Skeletal muscle tissue (tissue), 4 donors: ENCODE data around the gene BCAS3. TPM values are rescaled to one million over a fixed set of nuclear protein-coding genes. Genes with fewer than 3 reads are reported as not detected.
A peak's percentile ranks its signal among the peaks of the same experiment; 100 is the strongest.

Source experiments
- H3K27ac ChIP-seq: one replicate; pipeline ENCODE4 v1.7.0; 2013; ENCODE audit warnings: mild to moderate bottlenecking, low read depth, low read length, inconsistent platforms
- H3K27me3 ChIP-seq, 3 donors: one replicate each; pipeline ENCODE4 v1.7.0; 2013; ENCODE audit warnings: low read length in 3 of 3; ENCODE audit not compliant: control insufficient read depth in 3 of 3, insufficient read depth in 3 of 3
- H3K36me3 ChIP-seq, 3 donors: one replicate each; pipeline ENCODE4 v1.7.0; 2013; ENCODE audit warnings: low read length in 3 of 3; ENCODE audit not compliant: control insufficient read depth in 3 of 3, insufficient read depth in 3 of 3
- H3K4me1 ChIP-seq, 3 donors: one replicate each; pipeline ENCODE4 v1.7.0; 2013; ENCODE audit warnings: low read length in 3 of 3, mild to moderate bottlenecking in 3 of 3; ENCODE audit not compliant: control insufficient read depth in 3 of 3, insufficient read depth in 3 of 3
- H3K4me3 ChIP-seq, 3 donors: one replicate each; pipeline ENCODE4 v1.7.0; 2013; ENCODE audit warnings: low read length in 3 of 3
- H3K9ac ChIP-seq, 3 donors: one replicate each; pipeline ENCODE4 v1.7.0; 2013; ENCODE audit warnings: low read length in 3 of 3, mild to moderate bottlenecking in 3 of 3, moderate library complexity in 2 of 3, low read depth in 1 of 3
- H3K9me3 ChIP-seq, 3 donors: one replicate each; pipeline ENCODE4 v1.7.0; 2013; ENCODE audit warnings: low read length in 3 of 3; ENCODE audit not compliant: control insufficient read depth in 3 of 3
- total RNA-seq: library from RNA; depleted of rRNA; stranded (reverse); fragments of >200 nt; gene quantifications from one replicate; pipeline ENCODE4 v1.2.3, GENCODE V29; 2014
- donor health status: Osteomylitis.

The BCAS3 gene
- total RNA-seq, 1 donor from 2014 or later: 25.1 TPM

DNA sequence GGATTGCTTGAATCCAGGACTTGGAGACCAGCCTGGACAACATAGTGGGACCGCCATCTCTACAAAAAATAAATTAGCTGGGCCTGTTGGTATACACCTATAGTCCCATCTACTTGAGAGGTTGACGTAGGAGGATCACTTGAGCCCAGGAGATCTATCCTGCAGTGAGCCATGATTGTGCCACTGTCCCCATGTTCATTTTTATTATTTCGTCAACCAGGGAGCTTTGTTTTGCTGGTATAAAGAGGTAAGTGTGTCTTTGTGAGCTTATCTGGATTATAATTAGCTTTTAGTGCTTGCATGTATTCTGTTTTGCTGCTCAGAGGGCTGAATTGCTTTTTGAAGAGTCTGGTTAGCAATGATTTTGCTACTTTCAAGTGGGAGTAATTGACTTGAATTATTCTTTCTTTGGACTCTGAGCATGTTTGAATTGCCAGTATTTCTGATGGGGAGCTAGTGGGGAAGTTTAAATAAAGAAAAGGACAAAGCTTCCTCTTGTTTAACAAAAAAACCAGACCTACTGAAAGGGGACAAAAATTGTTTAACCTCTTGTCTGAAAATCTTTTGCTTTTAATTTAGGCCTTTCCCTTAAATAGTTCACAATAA, 31.6 kb upstream of the BCAS3 start:
- H3K9me3 ChIP-seq: no peaks in the 10 kb centered on the region
- no peak overlapping the region for H3K9ac ChIP-seq
- H3K4me1 ChIP-seq: peaks cover 0 to 3% (median 3%) of the 10 kb centered on the region in 3 donors
- no peak overlapping the region for H3K27ac ChIP-seq
- peaks cover 4 to 18% (median 16%) of the 10 kb centered on the region in 3 donors for H3K36me3 ChIP-seq
- no peak overlapping the region for H3K4me3 ChIP-seq
- no peaks in the 10 kb centered on the region for H3K27me3 ChIP-seq

DNA sequence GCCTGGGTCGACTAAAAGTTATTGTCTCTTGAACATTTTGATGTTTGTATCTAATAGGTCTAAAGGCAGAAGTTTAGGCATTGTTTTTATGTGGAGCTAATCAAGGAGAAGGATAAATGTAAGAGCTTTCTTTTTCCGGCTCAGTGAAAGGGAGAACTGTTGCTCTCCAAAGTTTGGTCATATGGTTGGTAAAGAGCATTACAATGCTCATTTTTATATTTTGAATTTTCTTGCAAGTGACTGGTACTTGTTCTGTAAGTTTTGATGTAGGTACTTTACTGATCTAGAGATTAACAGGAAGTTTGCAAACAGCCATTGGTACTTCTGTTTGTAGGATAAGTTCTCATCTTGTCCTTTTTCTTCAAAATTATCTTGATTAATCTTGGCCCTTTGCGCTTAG, 30.9 kb upstream of the BCAS3 start:
- Histone ChIP-seq H3K36me3 (peaks cover 4 to 21% (median 16%) of the 10 kb centered on the region in 3 donors), H3K4me3 (no peak overlapping the region), H3K27ac (no peak overlapping the region), H3K9me3 (no peaks in the 10 kb centered on the region), H3K27me3 (no peaks in the 10 kb centered on the region), H3K4me1 (peaks cover 0 to 3% (median 3%) of the 10 kb centered on the region in 3 donors), H3K9ac (no peak overlapping the region)

DNA sequence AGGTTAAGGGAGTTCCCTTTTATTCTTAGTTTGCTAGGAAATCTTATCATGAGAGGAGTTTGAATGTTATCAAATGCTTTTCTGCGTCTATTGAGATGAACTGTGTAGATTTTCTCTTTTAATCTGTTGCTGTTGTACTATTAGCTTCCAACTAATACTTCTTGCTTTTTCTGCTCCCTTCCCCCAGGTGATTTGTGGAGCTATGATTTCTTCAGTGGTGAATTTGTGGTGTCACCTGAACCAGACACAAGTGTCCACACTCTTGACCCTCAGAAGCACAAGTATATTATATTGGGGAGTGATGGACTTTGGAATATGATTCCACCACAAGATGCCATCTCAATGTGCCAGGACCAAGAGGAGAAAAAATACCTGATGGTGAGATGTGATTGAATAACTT, 29.9 kb upstream of the BCAS3 start:
- Histone ChIP-seq H3K4me3 (no peak overlapping the region), H3K9ac (peak overlapping the region in 1 of 3 donors; percentile 17), H3K36me3 (peaks cover 4 to 21% (median 16%) of the 10 kb centered on the region in 3 donors), H3K9me3 (no peaks in the 10 kb centered on the region), H3K4me1 (peaks cover 0 to 3% (median 3%) of the 10 kb centered on the region in 3 donors), H3K27me3 (no peaks in the 10 kb centered on the region), H3K27ac (no peak overlapping the region)

DNA sequence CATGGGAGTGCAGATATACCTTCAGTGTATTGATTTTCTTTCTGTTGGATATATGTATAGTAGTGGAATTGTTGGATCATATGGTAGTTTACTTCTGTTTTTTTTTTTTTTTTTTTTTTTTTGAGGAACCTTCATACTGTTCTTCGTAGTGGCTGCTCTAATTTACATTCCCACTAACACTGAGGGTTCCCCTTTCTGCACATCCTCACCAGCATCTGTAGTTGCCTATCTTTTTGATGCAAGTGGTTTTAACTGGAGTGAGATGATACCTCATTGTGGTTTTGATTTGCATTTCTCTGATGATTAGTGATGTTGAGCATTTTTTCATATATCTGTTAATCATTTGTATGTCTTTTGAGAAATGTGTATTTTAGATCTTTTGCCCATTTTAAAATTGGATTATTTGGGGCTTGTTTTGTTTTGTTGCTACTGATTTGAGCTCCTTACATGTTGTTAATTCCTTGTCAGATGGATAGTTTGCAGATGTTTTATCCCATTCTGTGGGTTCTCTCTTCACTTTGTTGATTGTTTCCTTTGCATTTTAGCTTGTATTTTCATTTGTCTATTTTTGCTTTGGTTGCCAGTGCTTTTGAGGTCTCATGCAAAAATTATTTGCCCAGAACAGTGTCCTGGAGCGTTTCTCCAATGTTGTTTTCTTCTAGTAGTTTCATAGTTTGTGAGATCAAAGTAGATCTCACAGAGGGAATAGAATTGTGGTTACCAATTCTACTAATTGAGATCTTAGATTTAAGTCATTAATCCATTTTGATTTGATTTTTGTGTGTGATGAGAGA, 25.0 kb upstream of the BCAS3 start:
- Histone ChIP-seq H3K4me3 (no peak overlapping the region), H3K27ac (no peak overlapping the region), H3K4me1 (no peaks in the 10 kb centered on the region), H3K36me3 (peaks cover 6 to 28% (median 19%) of the 10 kb centered on the region in 3 donors), H3K9me3 (no peaks in the 10 kb centered on the region), H3K9ac (no peak overlapping the region), H3K27me3 (no peaks in the 10 kb centered on the region)

DNA sequence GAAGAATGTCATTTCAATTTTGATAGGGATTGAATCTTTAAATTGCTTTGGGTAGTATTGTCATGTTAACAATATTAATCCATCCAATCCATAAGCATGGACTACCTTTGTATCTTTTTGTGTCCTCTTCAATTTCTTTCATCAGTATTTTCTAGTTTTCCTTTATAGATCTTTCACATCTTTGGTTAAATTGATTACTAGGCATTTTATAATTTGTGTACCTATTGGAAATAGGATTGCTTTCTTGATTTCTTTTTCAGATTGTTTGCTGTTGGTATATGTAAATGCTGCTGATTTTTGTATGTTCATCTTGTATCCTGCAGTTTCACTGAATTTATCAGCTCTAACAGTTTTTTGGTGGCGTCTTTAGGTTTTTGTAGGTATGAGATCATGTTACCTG, 24.1 kb upstream of the BCAS3 start:
- Histone ChIP-seq H3K27ac (no peak overlapping the region), H3K4me3 (no peak overlapping the region), H3K27me3 (no peaks in the 10 kb centered on the region), H3K9me3 (no peaks in the 10 kb centered on the region), H3K9ac (no peak overlapping the region), H3K4me1 (no peaks in the 10 kb centered on the region), H3K36me3 (peaks cover 6 to 23% (median 15%) of the 10 kb centered on the region in 3 donors)

DNA sequence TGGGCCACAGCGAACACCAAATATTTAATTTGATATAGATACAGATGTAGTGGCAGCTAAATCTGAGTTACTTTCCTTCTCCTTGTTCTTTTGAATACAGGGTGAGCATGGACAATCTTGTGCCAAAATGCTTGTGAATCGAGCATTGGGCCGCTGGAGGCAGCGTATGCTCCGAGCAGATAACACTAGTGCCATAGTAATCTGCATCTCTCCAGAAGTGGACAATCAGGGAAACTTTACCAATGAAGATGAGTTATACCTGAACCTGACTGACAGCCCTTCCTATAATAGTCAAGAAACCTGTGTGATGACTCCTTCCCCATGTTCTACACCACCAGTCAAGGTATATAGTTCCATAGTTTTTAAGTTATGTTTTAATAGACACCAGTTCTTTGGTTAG, 21.2 kb upstream of the BCAS3 start:
- H3K4me3 ChIP-seq: no peak overlapping the region
- no peak overlapping the region for H3K27ac ChIP-seq
- peaks cover 2 to 11% (median 4%) of the 10 kb centered on the region in 3 donors for H3K36me3 ChIP-seq
- no peaks in the 10 kb centered on the region for H3K4me1 ChIP-seq
- no peak overlapping the region for H3K9ac ChIP-seq
- no peaks in the 10 kb centered on the region for H3K27me3 ChIP-seq
- no peaks in the 10 kb centered on the region for H3K9me3 ChIP-seq

DNA sequence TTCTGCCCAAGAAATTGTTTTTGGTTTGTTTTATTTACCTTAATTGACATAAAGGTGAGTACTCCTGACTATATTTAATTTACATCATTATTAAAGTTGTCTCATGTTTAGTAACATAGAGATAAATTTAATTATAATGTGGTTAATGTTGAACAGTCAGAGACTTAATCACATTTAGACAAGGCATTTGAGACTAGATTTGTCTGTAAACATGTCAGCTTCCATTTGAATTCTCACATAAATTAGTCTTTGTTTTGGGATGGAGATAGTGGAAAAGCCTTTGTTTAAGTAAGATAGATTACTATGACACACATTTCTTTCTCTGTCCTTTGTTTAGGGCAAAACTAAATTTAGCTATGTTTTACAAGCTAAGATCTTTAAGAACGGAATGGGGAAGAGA, 18.5 kb upstream of the BCAS3 start:
- Histone ChIP-seq H3K4me1 (no peaks in the 10 kb centered on the region), H3K9me3 (no peaks in the 10 kb centered on the region)

DNA sequence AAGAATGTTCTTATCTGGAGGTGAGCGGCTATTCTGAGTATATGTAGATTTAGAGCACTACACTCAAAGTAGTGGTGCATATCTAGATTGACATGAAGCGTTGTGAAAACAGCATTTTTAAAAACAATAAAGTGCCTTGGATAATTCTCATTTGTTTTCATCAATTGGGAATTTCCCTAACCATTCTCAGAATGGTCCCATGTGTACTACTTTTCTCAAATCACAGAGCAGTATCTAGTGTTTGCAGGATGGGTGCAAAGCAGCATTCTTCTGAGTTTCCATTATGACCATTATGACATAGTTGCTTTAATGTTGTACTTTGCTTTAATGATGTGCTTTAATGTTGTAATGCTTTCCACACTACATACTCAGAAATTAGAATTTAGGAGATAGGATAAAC, 16.2 kb upstream of the BCAS3 start:
- no peak overlapping the region for H3K27ac ChIP-seq
- no peaks in the 10 kb centered on the region for H3K4me1 ChIP-seq
- H3K36me3 ChIP-seq: peaks cover 2 to 17% (median 11%) of the 10 kb centered on the region in 3 donors
- H3K4me3 ChIP-seq: no peak overlapping the region
- no peaks in the 10 kb centered on the region for H3K27me3 ChIP-seq
- no peaks in the 10 kb centered on the region for H3K9me3 ChIP-seq
- no peak overlapping the region for H3K9ac ChIP-seq

More for the DNA sequence above, 18.5 kb upstream of the BCAS3 start:
- H3K9ac ChIP-seq: no peak overlapping the region
- no peaks in the 10 kb centered on the region for H3K27me3 ChIP-seq
- H3K27ac ChIP-seq: no peak overlapping the region
- H3K36me3 ChIP-seq: peaks cover 2 to 9% (median 6%) of the 10 kb centered on the region in 3 donors
- no peak overlapping the region for H3K4me3 ChIP-seq

DNA sequence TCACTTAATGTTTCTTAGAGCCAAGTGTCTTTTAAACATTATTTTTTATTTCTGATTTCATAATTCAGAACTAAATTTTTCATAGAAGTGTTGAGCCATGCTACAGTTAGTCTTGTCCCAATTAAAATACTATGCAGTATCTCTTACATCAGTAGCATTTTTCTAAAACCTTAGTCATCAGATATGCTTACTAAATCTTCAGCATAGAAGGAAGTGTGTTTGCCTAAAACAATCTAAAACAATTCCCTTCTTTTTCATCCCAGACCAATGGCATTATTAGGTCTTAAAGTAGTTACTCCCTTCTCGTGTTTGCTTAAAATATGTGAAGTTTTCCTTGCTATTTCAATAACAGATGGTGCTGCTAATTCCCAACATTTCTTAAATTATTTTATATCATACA, 13.6 kb upstream of the BCAS3 start:
- Histone ChIP-seq H3K36me3 (peaks cover 0 to 9% (median 8%) of the 10 kb centered on the region in 3 donors), H3K9me3 (no peaks in the 10 kb centered on the region), H3K4me1 (no peaks in the 10 kb centered on the region), H3K4me3 (no peak overlapping the region), H3K9ac (no peak overlapping the region), H3K27ac (no peak overlapping the region), H3K27me3 (no peaks in the 10 kb centered on the region)

DNA sequence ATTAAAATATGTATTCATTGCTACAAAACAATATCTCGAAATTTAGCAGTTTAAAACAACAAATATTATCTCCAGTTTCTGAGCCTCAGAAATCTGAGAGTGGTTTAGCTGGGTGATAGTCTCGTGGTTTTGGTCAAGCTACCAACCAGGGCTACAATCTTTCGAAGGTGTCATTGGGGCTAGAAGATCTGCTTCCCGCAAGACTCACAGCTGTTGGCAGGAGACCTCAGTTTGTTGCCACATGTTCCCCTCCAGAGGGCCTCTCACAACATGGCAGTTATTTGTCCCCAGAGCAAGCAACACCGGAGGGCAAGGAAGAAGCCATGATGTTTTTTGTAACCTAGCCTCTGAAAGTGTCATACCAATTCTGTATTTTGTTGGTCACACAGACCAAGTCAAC, 12.0 kb upstream of the BCAS3 start:
- Histone ChIP-seq H3K9me3 (no peaks in the 10 kb centered on the region), H3K36me3 (peaks cover 0 to 9% (median 8%) of the 10 kb centered on the region in 3 donors), H3K9ac (no peak overlapping the region), H3K27me3 (no peaks in the 10 kb centered on the region), H3K27ac (no peak overlapping the region), H3K4me3 (no peak overlapping the region), H3K4me1 (no peaks in the 10 kb centered on the region)
